ENCODE measurements around the gene SDHB. TPM values are rescaled to one million over a fixed set of nuclear protein-coding genes. Genes with fewer than 3 reads are reported as not detected.

Gene SDHB
- total and polyA plus RNA-seq, 10 donors = 49.1 to 132 (median 83.7) TPM

GRCh38 chr1:17033481-17033880, 20.4 kb downstream of the SDHB start:
- Histone ChIP-seq H3K36me3 (peaks cover 0 to 96% (median 61%) of the 10 kb centered on the region in 6 donors), H3K4me3 (no peak overlapping the region), H3K27ac (no peak overlapping the region), H3K27me3 (replicated peaks in 1 of 7) (no peaks in the 10 kb centered on the region), H3K9me3 (no peaks in the 10 kb centered on the region), H3K4me1 (peaks cover 0 to 19% (median 0%) of the 10 kb centered on the region in 6 donors)
- TF ChIP-seq POLR2A (IDR thresholded peaks at IDR 0.05) (no peak), CTCF (IDR thresholded peaks at IDR 0.05 in 8 of 11, conservative IDR thresholded peaks at IDR 0.05 in 3 of 11) (no peak), POLR2AphosphoS5 (IDR thresholded peaks at IDR 0.05) (no peak)
- no peak for DNase-seq
- intact Hi-C loops (cut with DNase I; ENCODE audit: low total_unique reads) = no loop called here
- WGBS, 5 donors = 88 to 96% (median 93%) methylated on average over 4 of the region's 4 CpGs

- TF ChIP-seq POLR2AphosphoS5 (IDR thresholded peaks at IDR 0.05) (no peak), CTCF (IDR thresholded peaks at IDR 0.05 in 8 of 11, conservative IDR thresholded peaks at IDR 0.05 in 3 of 11) (no peak), POLR2A (IDR thresholded peaks at IDR 0.05) (no peak)
- Histone ChIP-seq H3K9me3 (no peaks in the 10 kb centered on the region), H3K4me1 (peaks cover 0 to 19% (median 2%) of the 10 kb centered on the region in 6 donors), H3K36me3 (peaks cover 2 to 96% (median 65%) of the 10 kb centered on the region in 6 donors), H3K27me3 (replicated peaks in 1 of 7) (no peaks in the 10 kb centered on the region), H3K27ac (no peak overlapping the region), H3K4me3 (no peak overlapping the region)
- no peak for DNase-seq
- 85 to 96% (median 95%) methylated on average over 3 of the region's 3 CpGs for WGBS, 5 donors
- intact Hi-C loops (cut with DNase I; ENCODE audit: low total_unique reads) = no loop called here
Observed at GRCh38 chr1:17032741-17033140, 21.1 kb downstream of the SDHB start.

- DNase-seq = no peak
- TF ChIP-seq POLR2AphosphoS5 (IDR thresholded peaks at IDR 0.05) = no peak
- no peak for TF ChIP-seq POLR2A (IDR thresholded peaks at IDR 0.05)
- no peak for TF ChIP-seq CTCF (IDR thresholded peaks at IDR 0.05 in 8 of 11, conservative IDR thresholded peaks at IDR 0.05 in 3 of 11)
- H3K27me3 ChIP-seq (replicated peaks in 1 of 7) = no peaks in the 10 kb centered on the region
- H3K27ac ChIP-seq = no peak overlapping the region
- intact Hi-C loops (cut with DNase I; ENCODE audit: low total_unique reads) = no loop called here
- H3K9me3 ChIP-seq = no peaks in the 10 kb centered on the region
- WGBS, 5 donors = 94 to 99% (median 97%) methylated on average over 4 of the region's 4 CpGs
- peaks cover 6 to 98% (median 74%) of the 10 kb centered on the region in 6 donors for H3K36me3 ChIP-seq
- H3K4me3 ChIP-seq = no peak overlapping the region
- H3K4me1 ChIP-seq = peaks cover 0 to 14% (median 2%) of the 10 kb centered on the region in 6 donors
Observed at GRCh38 chr1:17031436-17031835, 22.4 kb downstream of the SDHB start.

- Histone ChIP-seq H3K9me3 (no peaks in the 10 kb centered on the region), H3K27me3 (replicated peaks in 1 of 7) (no peaks in the 10 kb centered on the region), H3K27ac (no peak overlapping the region), H3K4me1 (peaks cover 0 to 10% (median 2%) of the 10 kb centered on the region in 6 donors), H3K36me3 (peaks cover 6 to 98% (median 81%) of the 10 kb centered on the region in 6 donors), H3K4me3 (no peak overlapping the region)
- no peak for TF ChIP-seq CTCF (IDR thresholded peaks at IDR 0.05 in 8 of 11, conservative IDR thresholded peaks at IDR 0.05 in 3 of 11)
- no peak for TF ChIP-seq POLR2A (IDR thresholded peaks at IDR 0.05)
- no peak for TF ChIP-seq POLR2AphosphoS5 (IDR thresholded peaks at IDR 0.05)
- intact Hi-C loops (cut with DNase I; ENCODE audit: low total_unique reads) = no loop called here
- DNase-seq = no peak
- WGBS, 5 donors = 76 to 86% (median 83%) methylated on average over 4 of the region's 4 CpGs
Observed at GRCh38 chr1:17030206-17030605, 23.6 kb downstream of the SDHB start.

Measured in spleen (tissue), 11 donors.